Mononuclear cell (primary cell): ENCODE measurements around the gene IFNGR2. TPM values are rescaled to one million over a fixed set of nuclear protein-coding genes. Genes with fewer than 3 reads are reported as not detected.
"Not testable (repeated sequence)": the region's sequence is repeated elsewhere in the genome, so short reads cannot be mapped to it uniquely, and the experiment has no call there.

ENCODE experiments used
- H3K27me3 ChIP-seq: 2 replicates; pipeline ENCODE4 v1.6.0; 2011; ENCODE audit warnings: low read length, control low read depth; ENCODE audit not compliant: insufficient read depth
- H3K4me1 ChIP-seq: 2 replicates; pipeline ENCODE4 v1.5.1; 2011; ENCODE audit warnings: mild to moderate bottlenecking, low read length, control low read depth; ENCODE audit not compliant: insufficient read depth
- H3K4me3 ChIP-seq: 2 replicates; pipeline ENCODE4 v1.5.1; 2011; ENCODE audit warnings: mild to moderate bottlenecking, low read length, moderate library complexity
- H3K9me3 ChIP-seq: 2 replicates; pipeline ENCODE4 v1.5.1; 2011; ENCODE audit warnings: low read depth, mild to moderate bottlenecking, control low read depth, low read length
- total RNA-seq: library from RNA; depleted of rRNA; stranded (reverse); fragments of >200 nt; gene quantifications from one replicate; pipeline ENCODE4 v1.2.3, GENCODE V29; 2012

IFNGR2 gene
- total RNA-seq, 1 donor: 88.1 TPM

DNA sequence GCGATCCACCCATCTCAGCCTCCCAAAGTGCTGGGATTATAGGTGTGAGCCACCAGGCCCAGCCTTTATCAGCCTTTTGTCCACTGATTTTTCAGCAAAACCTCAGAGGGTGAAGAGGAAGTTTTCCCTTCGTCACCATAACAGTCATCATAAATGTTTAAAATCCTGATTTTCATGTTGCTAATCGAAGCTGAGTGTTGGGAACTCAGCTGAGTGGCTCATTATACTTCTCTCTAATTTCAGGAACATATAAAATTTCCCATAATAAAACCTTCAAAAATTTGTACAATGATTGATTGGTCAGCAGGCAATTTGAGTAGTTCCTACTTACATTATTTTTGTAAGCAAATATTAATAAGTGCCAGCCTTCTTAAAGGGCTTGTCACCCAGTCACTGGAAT lies 31.8 kb upstream of the IFNGR2 start:
- H3K4me1 ChIP-seq: peaks cover 61% of the 10 kb centered on the region
- no peaks in the 10 kb centered on the region for H3K27me3 ChIP-seq

DNA sequence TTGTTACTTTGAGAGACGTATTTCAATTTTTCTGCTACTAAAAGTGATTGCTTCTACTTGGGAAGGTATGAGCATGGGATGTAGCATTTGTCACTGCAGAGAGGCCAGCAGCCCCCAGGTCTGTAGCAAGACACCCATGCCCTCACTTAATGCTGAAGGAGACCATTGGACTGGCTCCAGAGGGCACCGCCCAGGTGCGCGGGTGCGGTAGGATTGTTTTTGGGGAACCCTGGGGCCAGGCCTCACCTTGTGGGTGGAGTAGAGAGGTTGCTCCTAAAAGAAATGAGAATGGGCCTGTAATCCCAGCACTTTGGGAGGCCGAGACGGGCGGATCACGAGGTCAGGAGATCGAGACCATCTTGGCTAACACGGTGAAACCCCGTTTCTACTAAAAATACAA lies 30.6 kb upstream of the IFNGR2 start:
- Histone ChIP-seq H3K4me3 (no peak overlapping the region), H3K27me3 (no peaks in the 10 kb centered on the region), H3K9me3 (peaks cover 2% of the 10 kb centered on the region), H3K4me1 (peaks cover 67% of the 10 kb centered on the region)

More for the DNA sequence above, 31.8 kb upstream of the IFNGR2 start:
- peaks cover 8% of the 10 kb centered on the region for H3K9me3 ChIP-seq
- no peak overlapping the region for H3K4me3 ChIP-seq

DNA sequence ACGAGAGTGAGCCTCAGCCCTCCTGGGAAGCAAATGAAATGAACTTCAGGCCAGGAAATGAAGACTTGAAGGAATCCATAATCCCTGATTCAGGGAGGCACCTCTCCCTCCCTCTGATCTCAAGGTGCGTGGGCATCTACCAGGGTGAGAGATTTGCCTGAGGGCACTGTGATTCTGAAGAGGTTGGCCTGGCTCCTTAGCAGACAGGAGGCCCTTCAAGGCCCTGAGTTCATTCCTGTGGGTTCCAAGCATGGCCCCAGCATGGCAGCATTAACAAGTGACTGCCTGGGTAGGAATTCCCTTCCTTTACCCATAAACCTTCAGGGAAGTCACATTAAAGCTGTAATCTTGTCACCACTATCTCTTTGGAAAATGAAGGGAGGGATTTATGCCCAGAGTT lies 29.8 kb upstream of the IFNGR2 start:
- Histone ChIP-seq H3K4me3 (no peak overlapping the region), H3K27me3 (no peaks in the 10 kb centered on the region), H3K4me1 (peaks cover 70% of the 10 kb centered on the region), H3K9me3 (no peaks in the 10 kb centered on the region)

DNA sequence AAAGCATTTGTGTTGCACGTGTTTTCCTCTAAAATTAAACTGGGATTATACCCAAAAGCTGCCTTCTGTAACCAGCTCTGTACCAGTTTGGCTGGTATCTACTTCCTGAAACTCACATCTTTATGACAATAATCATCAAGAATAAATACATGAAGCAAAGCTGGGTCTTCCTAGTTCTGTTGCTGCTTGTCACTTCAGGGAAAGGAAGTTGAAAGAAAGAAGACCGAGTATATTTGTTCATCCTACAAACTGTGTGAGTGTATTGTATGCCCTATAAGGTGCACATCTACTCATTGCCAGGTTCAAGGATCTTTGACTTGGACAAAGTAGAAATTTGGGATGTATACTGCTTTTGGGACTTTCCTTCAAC lies 29.1 kb upstream of the IFNGR2 start:
- H3K9me3 ChIP-seq: no peaks in the 10 kb centered on the region
- H3K27me3 ChIP-seq: no peaks in the 10 kb centered on the region
- peaks cover 73% of the 10 kb centered on the region for H3K4me1 ChIP-seq
- H3K4me3 ChIP-seq: no peak overlapping the region

DNA sequence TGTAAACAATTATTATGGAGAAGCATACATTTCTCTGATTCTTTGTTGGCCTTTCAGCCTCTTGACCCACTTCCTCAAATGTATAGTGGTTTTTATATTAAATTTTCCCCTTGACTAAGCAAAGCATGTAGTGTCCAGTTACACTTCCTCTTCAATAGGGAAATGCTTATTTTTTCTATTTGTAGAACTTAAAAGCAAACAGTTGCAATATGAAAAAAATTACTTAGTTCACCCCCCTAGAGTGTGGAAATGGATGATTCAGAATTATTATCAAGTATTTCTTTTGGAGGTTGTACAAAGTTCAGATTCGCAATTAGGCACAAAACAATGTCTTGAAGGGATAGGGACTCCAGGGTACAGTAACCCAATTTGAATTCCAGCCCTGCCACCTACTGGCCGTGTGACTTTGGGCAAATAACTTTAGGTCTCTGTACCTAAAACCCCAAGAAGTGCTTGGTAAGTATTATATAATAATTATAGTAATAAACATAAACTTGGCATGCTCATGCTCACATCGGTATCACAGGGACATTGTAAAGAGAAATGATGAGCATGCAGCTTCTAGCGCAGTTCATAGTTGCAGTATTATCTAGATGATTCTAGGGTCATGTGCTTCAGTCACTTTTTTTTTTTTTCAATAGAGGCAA lies 28.6 kb upstream of the IFNGR2 start:
- peaks cover 76% of the 10 kb centered on the region for H3K4me1 ChIP-seq
- no peaks in the 10 kb centered on the region for H3K27me3 ChIP-seq
- H3K4me3 ChIP-seq: no peak overlapping the region
- H3K9me3 ChIP-seq: no peaks in the 10 kb centered on the region

DNA sequence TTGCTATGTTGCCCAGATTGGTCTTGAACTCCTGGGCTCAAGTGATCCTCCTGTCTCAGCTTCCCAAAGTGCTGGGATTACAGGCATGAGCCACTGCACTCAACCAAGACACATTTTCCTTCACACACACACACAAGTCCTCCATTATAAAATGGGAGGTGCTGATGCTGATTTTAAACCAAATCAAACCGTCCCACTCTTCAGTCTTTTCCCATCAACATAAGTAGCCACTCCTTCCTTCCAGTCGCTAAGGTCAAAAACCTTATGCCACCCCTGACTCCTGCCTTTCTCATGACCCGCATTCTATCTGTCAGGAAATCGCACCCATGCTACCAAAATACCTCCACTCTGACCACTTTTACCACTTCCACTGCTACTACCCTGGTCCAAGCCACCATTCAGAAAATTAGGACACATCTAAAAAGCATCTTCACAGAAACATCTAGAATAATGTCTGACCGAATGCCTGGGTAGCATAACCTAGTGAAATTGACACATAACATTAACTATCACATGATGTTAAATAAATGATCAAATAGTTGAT lies 28.0 kb upstream of the IFNGR2 start:
- Histone ChIP-seq H3K27me3 (no peaks in the 10 kb centered on the region), H3K9me3 (no peaks in the 10 kb centered on the region), H3K4me1 (peaks cover 80% of the 10 kb centered on the region), H3K4me3 (no peak overlapping the region)

DNA sequence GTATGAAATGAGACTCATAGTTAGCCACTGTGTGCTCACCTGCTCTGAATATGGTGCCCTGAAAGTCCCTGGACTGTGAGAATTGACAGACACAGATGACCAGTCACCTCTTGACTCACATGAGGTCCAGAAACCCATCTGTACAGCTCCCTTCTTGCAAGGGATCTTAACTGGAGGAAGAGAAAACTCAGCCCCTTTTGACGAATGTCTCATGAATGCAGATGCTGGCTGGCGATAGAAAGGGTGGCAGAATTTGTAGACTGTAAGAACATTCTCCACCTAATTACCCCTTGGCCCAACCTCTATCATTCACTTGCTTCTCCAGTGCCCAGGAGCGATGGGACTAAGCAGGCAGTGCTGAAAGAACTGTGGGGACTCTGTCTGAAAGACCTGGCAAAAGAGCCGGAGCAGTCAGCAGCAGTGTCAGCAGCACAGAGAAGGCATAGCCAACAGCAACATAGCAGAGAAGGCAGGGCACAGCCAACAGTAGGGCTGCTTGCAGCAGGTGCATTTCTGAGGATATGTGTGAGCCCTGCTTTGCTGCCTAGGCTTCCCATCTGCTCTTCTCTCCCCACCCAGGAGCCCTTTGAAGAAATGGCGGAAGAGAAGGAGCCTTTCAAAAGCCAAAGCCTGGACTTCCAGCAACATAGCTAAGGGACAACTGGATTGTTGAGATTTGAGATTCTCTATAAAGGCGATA lies 25.8 kb upstream of the IFNGR2 start:
- Histone ChIP-seq H3K27me3 (no peaks in the 10 kb centered on the region), H3K4me1 (peaks cover 86% of the 10 kb centered on the region), H3K4me3 (no peak overlapping the region), H3K9me3 (no peaks in the 10 kb centered on the region)

DNA sequence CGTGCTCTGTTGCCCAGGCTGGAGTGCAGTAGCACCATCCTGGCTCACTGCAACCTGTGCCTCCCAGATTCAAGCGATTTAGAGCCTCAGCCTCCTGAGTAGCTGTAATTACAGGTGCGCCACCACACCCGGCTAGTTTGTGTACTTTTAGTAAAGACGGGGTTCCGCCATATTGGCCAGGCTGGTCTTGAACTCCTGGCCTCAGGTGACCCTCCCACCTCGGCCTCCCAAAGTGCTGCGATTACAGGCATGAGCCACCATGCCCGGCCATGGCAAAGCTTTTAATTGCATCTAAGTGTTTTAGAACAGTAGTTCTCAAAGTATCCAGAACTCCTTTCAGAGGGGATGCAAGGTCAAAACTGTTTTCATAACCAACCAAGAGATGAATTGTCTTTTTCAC lies 25.1 kb upstream of the IFNGR2 start:
- Histone ChIP-seq H3K9me3 (no peaks in the 10 kb centered on the region), H3K4me3 (no peak overlapping the region), H3K27me3 (no peaks in the 10 kb centered on the region), H3K4me1 (peaks cover 87% of the 10 kb centered on the region)

DNA sequence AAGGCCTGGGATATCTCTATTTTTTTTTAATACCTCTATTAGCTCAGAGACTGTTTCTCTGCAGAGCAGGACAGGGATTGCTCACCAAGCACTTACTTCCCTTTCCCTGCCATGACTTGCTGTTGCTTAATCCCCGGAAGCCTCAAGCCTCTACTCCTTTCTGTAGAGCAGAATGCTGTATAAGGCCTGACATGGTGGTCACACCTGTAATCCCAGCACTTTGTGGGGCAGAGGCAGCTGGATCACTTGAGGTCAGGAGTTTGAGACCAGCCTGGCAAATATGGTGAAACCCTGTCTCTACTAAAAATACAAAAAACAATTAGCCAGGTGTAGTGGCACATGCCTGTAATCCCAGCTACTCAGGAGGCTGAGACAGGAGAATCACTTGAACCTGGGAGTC lies 23.3 kb upstream of the IFNGR2 start:
- H3K9me3 ChIP-seq: not testable (repeated sequence)

DNA sequence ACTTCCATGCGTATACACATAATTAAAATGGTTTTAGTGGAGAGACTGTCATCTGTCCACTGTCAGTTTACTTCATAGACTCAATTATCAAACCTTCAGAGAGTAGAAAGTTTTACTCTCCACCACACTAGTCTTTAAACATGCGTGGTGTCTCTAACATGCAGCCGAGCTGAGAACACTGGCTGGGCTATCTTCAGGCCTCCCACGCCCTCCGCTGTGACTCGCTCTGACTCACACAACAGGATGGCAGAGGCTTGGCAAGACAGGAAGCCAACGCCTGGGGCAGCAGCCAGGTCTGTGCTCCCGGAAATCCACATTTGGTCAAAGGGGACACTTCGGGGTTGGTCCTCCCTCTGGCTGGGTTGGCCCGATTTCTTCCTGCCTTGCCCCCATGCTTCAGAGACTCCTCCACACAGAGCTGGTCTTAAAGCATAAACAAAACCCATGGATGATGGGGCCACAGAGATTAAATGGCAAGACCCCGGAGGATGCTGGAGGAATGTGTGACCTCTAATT lies 22.7 kb upstream of the IFNGR2 start:
- Histone ChIP-seq H3K4me1 (peaks cover 88% of the 10 kb centered on the region), H3K27me3 (no peaks in the 10 kb centered on the region), H3K9me3 (no peaks in the 10 kb centered on the region), H3K4me3 (no peak overlapping the region)

More for the DNA sequence above, 23.3 kb upstream of the IFNGR2 start:
- H3K4me1 ChIP-seq: peaks cover 88% of the 10 kb centered on the region
- H3K4me3 ChIP-seq, H3K27me3 ChIP-seq: not testable (repeated sequence)

DNA sequence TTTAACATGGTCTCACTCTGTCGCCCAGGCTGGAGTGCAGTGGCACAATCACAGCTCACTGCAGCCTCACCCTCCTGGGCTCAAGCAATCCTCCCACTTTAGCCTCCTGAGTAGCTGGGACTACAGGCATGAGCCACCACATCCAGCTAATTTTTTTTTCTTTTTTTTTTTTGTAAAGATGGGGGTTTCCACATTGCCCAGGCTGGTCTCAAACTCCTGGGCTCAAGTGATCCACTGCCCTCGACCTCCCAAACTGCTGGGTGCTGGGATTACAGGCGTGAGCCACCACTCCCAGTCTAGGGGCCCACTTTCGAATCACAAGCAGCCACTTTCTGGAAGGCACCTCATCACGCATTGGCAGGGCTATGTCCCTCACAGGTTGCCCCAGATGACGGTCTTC lies 21.8 kb upstream of the IFNGR2 start:
- not testable (repeated sequence) for H3K4me3 ChIP-seq, H3K27me3 ChIP-seq, H3K9me3 ChIP-seq
- H3K4me1 ChIP-seq: peaks cover 93% of the 10 kb centered on the region

DNA sequence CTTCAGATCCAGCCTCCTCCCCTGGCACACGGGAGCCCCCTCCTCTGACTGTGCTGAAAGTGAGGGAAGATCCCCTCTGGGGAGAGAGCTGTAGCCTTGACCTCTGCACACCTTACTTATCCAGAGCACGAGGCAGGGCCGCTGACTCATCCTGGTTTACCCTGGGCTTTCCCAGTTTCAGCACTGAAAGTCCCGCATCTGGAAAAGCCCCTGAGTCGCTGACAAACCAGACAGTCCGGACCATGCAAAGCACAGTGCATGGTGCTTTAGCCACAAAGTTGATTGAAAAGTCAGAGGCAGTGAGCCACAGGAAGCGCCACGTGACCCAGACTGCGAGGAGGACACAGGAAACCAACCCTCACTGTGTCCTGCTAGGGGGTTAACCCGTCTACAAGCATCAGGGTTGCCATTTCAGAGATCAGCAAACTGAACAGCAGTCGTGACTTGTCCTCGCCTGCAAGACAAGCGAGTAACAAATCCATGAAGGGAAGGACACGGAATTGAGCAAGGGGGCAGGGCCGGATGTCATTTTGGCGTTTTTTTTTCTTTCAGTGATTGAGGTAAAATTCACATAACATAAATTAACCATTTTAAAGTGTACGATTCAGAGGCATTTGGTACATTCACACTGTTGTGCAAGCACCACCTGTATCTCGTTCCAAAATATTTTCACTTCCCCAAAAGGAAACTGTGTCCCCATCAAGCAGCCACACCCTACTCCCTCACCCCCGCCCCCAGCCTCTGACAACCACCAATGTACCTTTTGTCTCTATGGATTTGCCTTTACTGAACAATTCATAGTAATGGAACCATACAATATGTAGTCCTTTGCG lies 19.9 kb upstream of the IFNGR2 start:
- Histone ChIP-seq H3K27me3 (peaks cover 4% of the 10 kb centered on the region), H3K4me3 (peak overlapping the region; percentile 12), H3K9me3 (no peaks in the 10 kb centered on the region), H3K4me1 (peaks cover 99% of the 10 kb centered on the region)

DNA sequence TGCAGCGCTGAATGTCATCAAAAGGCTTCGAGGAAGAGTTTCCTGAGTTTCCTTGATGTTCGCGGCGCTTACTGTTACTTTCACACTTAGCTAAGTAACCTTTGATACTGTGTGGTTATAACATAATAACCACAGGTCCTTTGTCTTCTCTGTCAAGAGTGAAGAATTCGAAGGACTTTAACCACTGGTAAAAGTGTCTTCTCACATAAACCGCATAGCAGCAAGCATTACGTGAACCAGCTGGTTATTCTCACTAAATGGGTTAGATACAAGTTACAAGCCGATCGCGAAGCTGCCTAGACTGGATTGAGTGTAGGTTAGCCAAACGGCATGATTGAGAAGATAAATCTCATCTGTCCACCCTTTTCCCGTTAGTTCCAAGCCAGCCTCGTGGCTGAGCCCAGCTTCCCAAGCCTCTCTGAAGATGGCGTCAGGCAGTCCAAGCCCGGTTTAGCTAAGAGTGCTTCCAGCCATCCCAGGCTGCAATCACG lies 18.3 kb upstream of the IFNGR2 start:
- no peak overlapping the region for H3K4me3 ChIP-seq

DNA sequence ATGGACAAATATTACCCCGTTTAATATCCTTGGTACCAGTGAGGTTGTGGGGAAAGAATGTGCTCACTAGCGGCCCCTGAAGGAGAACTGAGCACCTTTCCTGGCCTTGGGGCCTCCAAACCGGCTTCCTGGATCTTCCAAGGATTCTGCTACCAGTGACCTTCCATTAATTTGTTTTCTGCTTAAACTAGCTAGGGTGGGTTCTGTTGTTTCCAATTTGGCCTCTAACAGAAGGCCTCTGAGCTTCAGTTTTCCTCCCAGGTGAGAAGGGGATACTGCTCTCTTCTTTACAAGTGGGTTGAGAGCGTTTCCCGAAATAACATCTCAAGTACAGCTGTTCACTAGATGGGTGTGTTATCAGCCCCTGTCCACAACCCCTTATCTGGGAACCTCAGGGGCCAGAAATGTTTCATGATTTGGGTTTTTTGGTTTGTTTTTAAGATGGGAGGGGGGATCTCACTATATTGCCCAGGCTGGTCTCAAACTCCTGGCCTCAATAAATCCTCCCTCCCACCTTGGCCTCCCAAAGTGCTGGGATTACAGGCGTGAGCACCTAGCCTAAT lies 16.9 kb upstream of the IFNGR2 start:
- peaks cover 4% of the 10 kb centered on the region for H3K27me3 ChIP-seq
- no peaks in the 10 kb centered on the region for H3K9me3 ChIP-seq
- H3K4me1 ChIP-seq: peaks cover 99% of the 10 kb centered on the region
- H3K4me3 ChIP-seq: no peak overlapping the region

More for the DNA sequence above, 18.3 kb upstream of the IFNGR2 start:
- Histone ChIP-seq H3K27me3 (peaks cover 4% of the 10 kb centered on the region), H3K9me3 (no peaks in the 10 kb centered on the region), H3K4me1 (peaks cover 99% of the 10 kb centered on the region)
